HCT116 (cell line): Measurements from ENCODE around the gene AMY2A.
"Not testable (repeated sequence)": the region's sequence is repeated elsewhere in the genome, so short reads cannot be mapped to it uniquely, and the experiment has no call there.

Source experiments
- ATF3 ChIP-seq: IDR thresholded peaks from 2 replicates; pipeline ENCODE4 v1.6.1; 2012
- CEBPB ChIP-seq: IDR thresholded peaks from 2 replicates; pipeline ENCODE4 v1.6.1; 2012; ENCODE audit warnings: low read depth
- EZH2 ChIP-seq: fragments of 200-600 bp; sonication (generic); IDR thresholded peaks from 2 replicates; pipeline ENCODE4 v1.6.1; 2017; ENCODE audit warnings: antibody characterized with exemption, mixed run types
- POLR2AphosphoS5 ChIP-seq: IDR thresholded peaks from 2 replicates; pipeline ENCODE4 v1.6.1; 2011; ENCODE audit warnings: mild to moderate bottlenecking, low read depth, low read length, moderate library complexity
- RAD21 ChIP-seq: IDR thresholded peaks from 2 replicates; pipeline ENCODE4 v1.6.1; 2012; ENCODE audit warnings: low read depth, mild to moderate bottlenecking
- SRF ChIP-seq: IDR thresholded peaks from 2 replicates; pipeline ENCODE4 v1.6.1; 2012; ENCODE audit warnings: low read depth
- TCF7L2 ChIP-seq: IDR thresholded peaks from 2 replicates; pipeline ENCODE4 v1.7.0; 2011; ENCODE audit warnings: borderline replicate concordance, inconsistent platforms; ENCODE audit not compliant: insufficient read depth, insufficient read length; ENCODE audit errors: extremely low read depth
- YY1 ChIP-seq: IDR thresholded peaks from 2 replicates; pipeline ENCODE4 v1.6.1; 2011; ENCODE audit warnings: low read length, low read depth, moderate library complexity, mild to moderate bottlenecking; ENCODE audit not compliant: insufficient replicate concordance; ENCODE audit errors: extremely low read depth
- ZFX ChIP-seq: fragments of 450-650 bp; IDR thresholded peaks from 2 replicates; pipeline ENCODE4 v1.6.1; 2017
- ZNF274 ChIP-seq: fragments of 200-500 bp; sonication (Bioruptor generic); IDR thresholded peaks from 2 replicates; pipeline ENCODE4 v1.6.1; 2014; ENCODE audit warnings: mild to moderate bottlenecking, low read depth, low read length, inconsistent platforms
- TF ChIP-seq, protein P1 (sequence below), 3 experiments: fragments of 200-600 bp in 1 of 3; sonication (generic) in 1 of 3; IDR thresholded peaks in 2 of 3; conservative IDR thresholded peaks in 1 of 3; 2 replicates each; pipeline ENCODE4 v1.5.1; 2012 to 2017; ENCODE audit warnings: low read depth in 2 of 3, low read length in 2 of 3, antibody characterized with exemption in 1 of 3, borderline replicate concordance in 1 of 3, control low read depth in 1 of 3, mild to moderate bottlenecking in 1 of 3, mixed read lengths in 1 of 3, mixed run types in 1 of 3, moderate library complexity in 1 of 3; ENCODE audit not compliant: insufficient read depth in 1 of 3

GRCh38 chr1:103655460-103655859 lies 38.2 kb downstream of the AMY2A start, which contains the start of gene AMY1A:
- not testable (repeated sequence) for TF ChIP-seq ATF3, ZNF274, POLR2AphosphoS5, SRF, RAD21, EZH2, TCF7L2, YY1, CEBPB, ZFX
- TF ChIP-seq, protein P1, sequence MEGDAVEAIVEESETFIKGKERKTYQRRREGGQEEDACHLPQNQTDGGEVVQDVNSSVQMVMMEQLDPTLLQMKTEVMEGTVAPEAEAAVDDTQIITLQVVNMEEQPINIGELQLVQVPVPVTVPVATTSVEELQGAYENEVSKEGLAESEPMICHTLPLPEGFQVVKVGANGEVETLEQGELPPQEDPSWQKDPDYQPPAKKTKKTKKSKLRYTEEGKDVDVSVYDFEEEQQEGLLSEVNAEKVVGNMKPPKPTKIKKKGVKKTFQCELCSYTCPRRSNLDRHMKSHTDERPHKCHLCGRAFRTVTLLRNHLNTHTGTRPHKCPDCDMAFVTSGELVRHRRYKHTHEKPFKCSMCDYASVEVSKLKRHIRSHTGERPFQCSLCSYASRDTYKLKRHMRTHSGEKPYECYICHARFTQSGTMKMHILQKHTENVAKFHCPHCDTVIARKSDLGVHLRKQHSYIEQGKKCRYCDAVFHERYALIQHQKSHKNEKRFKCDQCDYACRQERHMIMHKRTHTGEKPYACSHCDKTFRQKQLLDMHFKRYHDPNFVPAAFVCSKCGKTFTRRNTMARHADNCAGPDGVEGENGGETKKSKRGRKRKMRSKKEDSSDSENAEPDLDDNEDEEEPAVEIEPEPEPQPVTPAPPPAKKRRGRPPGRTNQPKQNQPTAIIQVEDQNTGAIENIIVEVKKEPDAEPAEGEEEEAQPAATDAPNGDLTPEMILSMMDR (IDR thresholded peaks at IDR 0.05 in 2 of 3, conservative IDR thresholded peaks at IDR 0.05 in 1 of 3; ENCODE audit: borderline replicate concordance in 1 of 3, insufficient read depth in 1 of 3, low read depth in 2 of 3, low read length in 2 of 3), result not testable (repeated sequence)
